GM12872 (cell line): ENCODE measurements around the gene BNC2.

Source experiments
- CTCF ChIP-seq: IDR thresholded peaks from 3 replicates; pipeline ENCODE4 v1.5.1; 2011; ENCODE audit warnings: low read depth, mild to moderate bottlenecking, low read length, moderate library complexity; ENCODE audit not compliant: insufficient read depth

Gene BNC2

GRCh38 chr9:16824545-16825330, 45.7 kb downstream of the BNC2 start:
- TF ChIP-seq CTCF = no peak

- TF ChIP-seq CTCF = no peak
Measured at GRCh38 chr9:16823906-16824305, 46.6 kb downstream of the BNC2 start.

DNA sequence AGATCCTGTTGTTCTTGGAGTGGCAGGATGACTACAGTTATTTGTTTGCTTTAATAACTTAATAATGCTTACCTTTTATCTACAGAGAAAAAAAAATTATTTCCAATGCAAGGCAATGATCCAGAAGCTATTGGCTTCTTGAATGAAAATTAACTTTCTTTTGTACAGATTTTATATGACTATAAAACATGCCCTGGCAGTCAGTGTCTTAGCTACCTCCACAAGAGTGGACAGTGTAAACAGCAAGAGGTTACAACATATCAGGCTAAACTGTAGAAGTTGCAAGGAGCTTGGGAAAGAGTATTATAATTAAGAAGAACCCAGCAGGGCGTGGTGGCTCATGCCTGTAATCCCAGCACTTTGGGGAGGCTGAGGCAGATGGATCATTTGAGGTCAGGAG, 49.1 kb downstream of the BNC2 start:
- no peak for TF ChIP-seq CTCF

GRCh38 chr9:16817514-16817913, 53.0 kb downstream of the BNC2 start:
- no peak for TF ChIP-seq CTCF

GRCh38 chr9:16817002-16817401, 53.5 kb downstream of the BNC2 start:
- no peak for TF ChIP-seq CTCF

GRCh38 chr9:16816011-16816410, 54.5 kb downstream of the BNC2 start:
- no peak for TF ChIP-seq CTCF

DNA sequence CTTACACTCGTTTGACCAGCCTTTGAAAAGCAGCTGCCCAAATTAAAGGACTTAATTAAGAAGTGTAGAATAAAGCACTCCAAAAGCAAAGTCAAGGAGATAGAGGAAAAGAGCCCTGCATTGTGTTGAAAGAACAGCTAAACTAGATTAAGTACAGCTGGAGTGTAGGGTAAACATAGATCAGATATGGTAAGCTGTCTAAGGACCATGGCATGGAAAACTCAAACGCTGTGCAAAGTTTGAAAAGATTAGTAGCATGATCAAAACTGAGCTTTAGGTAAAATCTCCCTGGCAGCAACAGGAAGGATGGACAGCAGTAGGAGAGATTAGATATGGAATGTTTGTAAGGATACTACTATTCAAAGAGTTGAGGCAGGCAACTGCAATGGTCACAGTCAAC, 55.4 kb downstream of the BNC2 start:
- no peak for TF ChIP-seq CTCF

DNA sequence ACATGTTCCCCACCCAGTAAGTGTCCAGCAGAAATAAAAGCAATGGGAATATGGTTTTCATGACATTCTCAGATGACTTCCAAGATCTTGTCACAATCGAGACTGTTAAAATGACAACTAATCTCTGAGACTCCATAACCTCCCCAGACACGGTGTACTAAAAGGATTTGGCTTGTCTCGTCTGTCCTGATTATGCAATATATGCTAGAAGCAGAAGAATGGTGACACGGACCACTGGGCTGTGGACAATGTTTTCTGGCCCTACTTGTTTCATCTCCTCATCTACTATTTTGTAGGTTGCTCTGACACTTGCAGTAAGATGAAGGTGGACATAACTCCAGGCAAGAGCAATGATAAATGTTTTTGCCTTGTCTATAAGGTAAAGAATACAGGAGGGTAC, 56.6 kb downstream of the BNC2 start:
- TF ChIP-seq CTCF = no peak
